ENCODE results near the gene PYHIN1.
"Not testable (repeated sequence)": the region's sequence is repeated elsewhere in the genome, so short reads cannot be mapped to it uniquely, and the experiment has no call there.

The PYHIN1 gene

GRCh38 chr1:159000070-159000409, 68.7 kb downstream of the PYHIN1 start:
- Mint-ChIP-seq H3K9me3 (no peaks in the 10 kb centered on the region), H3K36me3 (peaks cover 4% of the 10 kb centered on the region), H3K4me3 (no peak overlapping the region), H3K27me3 (no peaks in the 10 kb centered on the region), H3K4me1 (peaks cover 39% of the 10 kb centered on the region), H3K27ac (no peak overlapping the region)

GRCh38 chr1:159000625-159001024, 69.3 kb downstream of the PYHIN1 start:
- Mint-ChIP-seq H3K27me3 (no peaks in the 10 kb centered on the region), H3K9me3 (no peaks in the 10 kb centered on the region), H3K27ac (no peak overlapping the region), H3K4me1 (peaks cover 34% of the 10 kb centered on the region), H3K36me3 (peaks cover 2% of the 10 kb centered on the region), H3K4me3 (no peak overlapping the region)

GRCh38 chr1:159005161-159005560, 73.8 kb downstream of the PYHIN1 start:
- Mint-ChIP-seq H3K36me3 (peaks cover 4% of the 10 kb centered on the region), H3K27ac (peak overlapping the region; percentile 3)

GRCh38 chr1:159005676-159006075, 74.3 kb downstream of the PYHIN1 start:
- peak overlapping the region; percentile 25 for H3K27ac Mint-ChIP-seq
- H3K27me3 Mint-ChIP-seq: no peaks in the 10 kb centered on the region
- H3K4me3 Mint-ChIP-seq: no peak overlapping the region
- no peaks in the 10 kb centered on the region for H3K9me3 Mint-ChIP-seq
- peaks cover 9% of the 10 kb centered on the region for H3K36me3 Mint-ChIP-seq
- H3K4me1 Mint-ChIP-seq: peaks cover 37% of the 10 kb centered on the region

More at GRCh38 chr1:159005161-159005560, 73.8 kb downstream of the PYHIN1 start:
- Mint-ChIP-seq H3K4me3 (no peak overlapping the region), H3K4me1 (peaks cover 39% of the 10 kb centered on the region), H3K9me3 (no peaks in the 10 kb centered on the region), H3K27me3 (no peaks in the 10 kb centered on the region)

- Mint-ChIP-seq H3K4me1 (peaks cover 35% of the 10 kb centered on the region), H3K27ac (peak overlapping the region; percentile 59)
- H3K4me3 Mint-ChIP-seq, H3K36me3 Mint-ChIP-seq, H3K27me3 Mint-ChIP-seq, H3K9me3 Mint-ChIP-seq: not testable (repeated sequence)
Observed at GRCh38 chr1:159006210-159006807, 75.0 kb downstream of the PYHIN1 start.

GRCh38 chr1:159007726-159008125, 76.4 kb downstream of the PYHIN1 start:
- Mint-ChIP-seq H3K9me3 (no peaks in the 10 kb centered on the region), H3K4me1 (peaks cover 39% of the 10 kb centered on the region), H3K4me3 (no peak overlapping the region)

GRCh38 chr1:159008744-159009188, 77.4 kb downstream of the PYHIN1 start:
- H3K4me1 Mint-ChIP-seq: peaks cover 47% of the 10 kb centered on the region
- no peaks in the 10 kb centered on the region for H3K9me3 Mint-ChIP-seq
- H3K4me3 Mint-ChIP-seq: peak overlapping the region; percentile 96
- H3K27ac Mint-ChIP-seq: peak overlapping the region; percentile 100
- peaks cover 21% of the 10 kb centered on the region for H3K36me3 Mint-ChIP-seq
- H3K27me3 Mint-ChIP-seq: no peaks in the 10 kb centered on the region

More at GRCh38 chr1:159007726-159008125, 76.4 kb downstream of the PYHIN1 start:
- no peaks in the 10 kb centered on the region for H3K27me3 Mint-ChIP-seq
- peak overlapping the region; percentile 93 for H3K27ac Mint-ChIP-seq
- H3K36me3 Mint-ChIP-seq: peaks cover 15% of the 10 kb centered on the region

GRCh38 chr1:159009287-159009686, 77.9 kb downstream of the PYHIN1 start:
- Mint-ChIP-seq H3K4me1 (peaks cover 53% of the 10 kb centered on the region), H3K36me3 (peaks cover 26% of the 10 kb centered on the region), H3K9me3 (no peaks in the 10 kb centered on the region), H3K27ac (peak overlapping the region; percentile 100), H3K4me3 (peak overlapping the region; percentile 96), H3K27me3 (no peaks in the 10 kb centered on the region)

- Mint-ChIP-seq H3K36me3 (peaks cover 31% of the 10 kb centered on the region), H3K4me1 (peaks cover 58% of the 10 kb centered on the region), H3K9me3 (no peaks in the 10 kb centered on the region), H3K27ac (peak within 1 kb of the TSS; percentile 100), H3K27me3 (no peaks in the 10 kb centered on the region), H3K4me3 (peak within 1 kb of the TSS; percentile 96)
Observed at GRCh38 chr1:159009704-159010361, 78.5 kb downstream of the PYHIN1 start, which contains the start of gene IFI16. TSS of gene IFI16 (plus strand) at chr1:159009907. CDS start at chr1:159014681, 4,774 bp downstream.

- Mint-ChIP-seq H3K4me3 (peak overlapping the region; percentile 96), H3K4me1 (peaks cover 64% of the 10 kb centered on the region)
Observed at GRCh38 chr1:159010391-159010790, 79.0 kb downstream of the PYHIN1 start.

GRCh38 chr1:159011001-159011400, 79.6 kb downstream of the PYHIN1 start:
- peaks cover 41% of the 10 kb centered on the region for H3K36me3 Mint-ChIP-seq
- not testable (repeated sequence) for H3K9me3 Mint-ChIP-seq, H3K27me3 Mint-ChIP-seq
- H3K27ac Mint-ChIP-seq: peak overlapping the region; percentile 100
- peaks cover 70% of the 10 kb centered on the region for H3K4me1 Mint-ChIP-seq
- H3K4me3 Mint-ChIP-seq: peak overlapping the region; percentile 96

More at GRCh38 chr1:159010391-159010790, 79.0 kb downstream of the PYHIN1 start:
- Mint-ChIP-seq H3K27ac (peak overlapping the region; percentile 100), H3K9me3 (no peaks in the 10 kb centered on the region), H3K27me3 (no peaks in the 10 kb centered on the region), H3K36me3 (peaks cover 36% of the 10 kb centered on the region)

GRCh38 chr1:159011751-159012150, 80.4 kb downstream of the PYHIN1 start:
- Mint-ChIP-seq H3K36me3 (peaks cover 44% of the 10 kb centered on the region), H3K9me3 (no peaks in the 10 kb centered on the region), H3K27me3 (no peaks in the 10 kb centered on the region), H3K27ac (peak overlapping the region; percentile 94), H3K4me3 (peak overlapping the region; percentile 90), H3K4me1 (peaks cover 72% of the 10 kb centered on the region)

GRCh38 chr1:159012495-159012894, 81.1 kb downstream of the PYHIN1 start:
- Mint-ChIP-seq H3K27me3 (no peaks in the 10 kb centered on the region), H3K9me3 (no peaks in the 10 kb centered on the region), H3K27ac (peak overlapping the region; percentile 100), H3K4me3 (peak overlapping the region; percentile 90), H3K4me1 (peaks cover 69% of the 10 kb centered on the region), H3K36me3 (peaks cover 47% of the 10 kb centered on the region)

- peak overlapping the region; percentile 90 for H3K4me3 Mint-ChIP-seq
- H3K36me3 Mint-ChIP-seq: peaks cover 57% of the 10 kb centered on the region
- H3K27me3 Mint-ChIP-seq: no peaks in the 10 kb centered on the region
- peak overlapping the region; percentile 100 for H3K27ac Mint-ChIP-seq
- peaks cover 66% of the 10 kb centered on the region for H3K4me1 Mint-ChIP-seq
- no peaks in the 10 kb centered on the region for H3K9me3 Mint-ChIP-seq
Observed at GRCh38 chr1:159014003-159014571, 82.7 kb downstream of the PYHIN1 start.

- Mint-ChIP-seq H3K4me3 (peak overlapping the region; percentile 90), H3K27me3 (no peaks in the 10 kb centered on the region), H3K4me1 (peaks cover 64% of the 10 kb centered on the region), H3K36me3 (peaks cover 58% of the 10 kb centered on the region), H3K9me3 (no peaks in the 10 kb centered on the region), H3K27ac (peak overlapping the region; percentile 100)
Observed at GRCh38 chr1:159014851-159015250, 83.5 kb downstream of the PYHIN1 start.

GRCh38 chr1:159015440-159015909, 84.1 kb downstream of the PYHIN1 start:
- Mint-ChIP-seq H3K4me1 (peaks cover 71% of the 10 kb centered on the region), H3K36me3 (peaks cover 58% of the 10 kb centered on the region), H3K27me3 (no peaks in the 10 kb centered on the region), H3K9me3 (no peaks in the 10 kb centered on the region), H3K4me3 (peak overlapping the region; percentile 90), H3K27ac (peak overlapping the region; percentile 99)

Data from activated naive CD4-positive, alpha-beta T cell treated with anti-CD3 and anti-CD28 coated beads, Interleukin-2, amount 50 U/mL, for 24 hours (primary cell).